ENCODE results near the gene TMEM201.

DNA sequence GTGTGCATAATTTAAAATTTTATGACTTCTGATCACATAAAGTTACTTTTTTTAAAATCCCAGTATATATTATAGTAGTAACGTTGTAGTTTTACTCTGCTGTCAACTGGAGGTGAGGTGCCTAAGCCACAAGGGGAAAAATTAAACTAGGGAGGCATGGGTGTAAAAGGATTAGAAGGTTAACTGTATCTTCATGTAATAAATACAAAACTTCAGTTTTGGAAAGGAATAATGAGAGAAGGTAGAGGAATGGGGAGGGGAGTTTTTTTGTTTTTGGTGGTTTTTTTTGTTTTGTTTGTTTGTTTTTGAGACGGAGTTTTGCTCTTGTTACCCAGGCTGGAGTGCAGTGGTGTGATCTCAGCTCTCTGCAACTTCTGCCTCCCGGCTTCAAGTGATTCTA is 43.8 kb upstream of the TMEM201 start:
- TF ChIP-seq SUZ12 (IDR thresholded peaks at IDR 0.05; ENCODE audit: extremely low read depth, insufficient read depth, insufficient read length), result no peak
- no peak for TF ChIP-seq YY1 (IDR thresholded peaks at IDR 0.05; ENCODE audit: insufficient read depth, insufficient read length)

All from NT2/D1 (cell line).